Mesodermal cell (in vitro differentiated cells): ENCODE results near the gene C1orf21.

Source experiments
- H3K27ac ChIP-seq: 2 replicates; pipeline ENCODE4 v1.7.0; 2013; ENCODE audit warnings: mild to moderate bottlenecking, low read depth, low read length, moderate library complexity; ENCODE audit not compliant: severe bottlenecking
- H3K36me3 ChIP-seq: 2 replicates; pipeline ENCODE4 v1.7.1; 2013; ENCODE audit warnings: mild to moderate bottlenecking, low read length, moderate library complexity; ENCODE audit not compliant: control insufficient read depth, insufficient read depth
- H3K4me1 ChIP-seq: one replicate; pipeline ENCODE4 v1.7.1; 2013; ENCODE audit warnings: mild to moderate bottlenecking, low read length; ENCODE audit not compliant: insufficient read depth, control insufficient read depth, poor library complexity, severe bottlenecking
- H3K4me3 ChIP-seq: 2 replicates; pipeline ENCODE4 v1.7.0; 2013; ENCODE audit warnings: low read length, control low read depth, mild to moderate bottlenecking; ENCODE audit not compliant: insufficient read depth, poor library complexity, severe bottlenecking; ENCODE audit errors: extremely low read depth
- H3K9me3 ChIP-seq: 2 replicates; pipeline ENCODE4 v1.7.1; 2013; ENCODE audit warnings: mild to moderate bottlenecking, low read length, moderate library complexity; ENCODE audit not compliant: control insufficient read depth
- WGBS, 2 experiments: methylation state at CpG; one replicate each; pipeline ENCODE4 v1.1.5; 2013; ENCODE audit warnings: missing lambda C conversion rate in 2 of 2; ENCODE audit not compliant: insufficient coverage in 2 of 2; 5-methylcytosine and 5-hydroxymethylcytosine counted together

The C1orf21 gene

DNA sequence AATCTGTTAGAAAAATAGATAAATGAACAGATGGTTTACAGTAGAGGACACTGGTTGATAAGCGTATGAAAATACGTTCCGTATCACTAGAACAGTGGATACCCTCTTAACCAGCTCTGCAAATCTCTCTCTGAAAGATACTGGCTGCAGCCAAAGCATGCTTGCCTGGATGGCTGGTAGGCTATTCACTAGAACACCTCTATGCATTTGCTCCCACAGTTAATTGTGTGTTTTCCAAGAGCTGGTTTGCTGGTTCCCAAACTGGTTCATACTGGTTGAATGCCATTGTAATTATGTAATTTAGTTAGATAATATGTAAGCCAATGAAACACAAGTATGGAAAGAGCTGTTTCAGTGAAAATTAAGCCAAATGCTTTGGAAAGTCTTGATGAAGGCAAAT, 126.6 kb downstream of the C1orf21 start:
- H3K27ac ChIP-seq: peak overlapping the region; percentile 36
- H3K4me3 ChIP-seq: no peak overlapping the region
- H3K36me3 ChIP-seq: no peaks in the 10 kb centered on the region
- H3K4me1 ChIP-seq: no peaks in the 10 kb centered on the region
- 94% methylated on average over 3 of the region's 3 CpGs; no CpG with 5 or more reads in 1 of the 2 experiments for WGBS, 2 experiments
- H3K9me3 ChIP-seq: no peaks in the 10 kb centered on the region

- peak overlapping the region; percentile 36 for H3K27ac ChIP-seq
- H3K4me1 ChIP-seq: no peaks in the 10 kb centered on the region
- WGBS, 2 experiments: 65 to 68% methylated on average over 3 of the region's 4 CpGs
- H3K4me3 ChIP-seq: no peak overlapping the region
- no peaks in the 10 kb centered on the region for H3K9me3 ChIP-seq
- H3K36me3 ChIP-seq: no peaks in the 10 kb centered on the region
Measured at GRCh38 chr1:184513966-184514365, 127.1 kb downstream of the C1orf21 start.

- Histone ChIP-seq H3K4me1 (no peaks in the 10 kb centered on the region), H3K27ac (no peak overlapping the region), H3K4me3 (no peak overlapping the region), H3K9me3 (no peaks in the 10 kb centered on the region), H3K36me3 (no peaks in the 10 kb centered on the region)
- no CpG with 5 or more reads among the region's 2 CpGs for WGBS, 2 experiments
Measured at GRCh38 chr1:184514447-184514846, 127.6 kb downstream of the C1orf21 start.

- Histone ChIP-seq H3K4me1 (no peaks in the 10 kb centered on the region), H3K4me3 (no peak overlapping the region), H3K27ac (no peak overlapping the region), H3K36me3 (no peaks in the 10 kb centered on the region), H3K9me3 (no peaks in the 10 kb centered on the region)
Measured at GRCh38 chr1:184517130-184517529, 130.3 kb downstream of the C1orf21 start.

DNA sequence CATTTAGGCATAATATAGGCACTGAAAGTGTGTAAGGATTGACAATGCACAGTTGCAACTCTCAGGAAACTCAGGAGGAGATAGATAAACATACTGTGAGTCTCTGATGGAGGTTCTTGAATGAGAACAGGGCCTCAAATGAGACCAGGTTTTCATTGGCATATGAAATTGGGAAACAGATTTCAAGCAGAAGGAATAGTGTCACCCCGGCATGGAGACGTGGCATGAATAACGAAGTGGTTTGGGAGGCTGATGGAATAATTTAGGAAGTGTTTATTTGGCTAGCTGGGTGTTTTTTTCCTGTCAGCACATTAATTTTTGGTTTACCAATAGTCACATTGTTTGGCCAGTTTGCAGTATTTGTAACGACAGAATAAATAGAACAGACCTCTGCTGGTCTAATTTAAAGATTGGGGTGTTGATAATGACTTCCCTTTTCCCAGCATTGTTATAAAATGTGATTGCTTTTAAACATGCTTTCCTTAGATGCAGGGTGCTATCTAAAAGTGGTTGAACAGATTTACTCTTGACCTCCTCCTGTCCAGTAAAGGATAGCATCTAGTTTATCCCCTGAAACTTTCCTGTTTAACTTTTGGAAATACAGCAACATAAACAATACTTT, 132.0 kb downstream of the C1orf21 start:
- 90% methylated on average over 2 of the region's 4 CpGs; no CpG with 5 or more reads in 1 of the 2 experiments for WGBS, 2 experiments
- Histone ChIP-seq H3K27ac (peak overlapping the region; percentile 11), H3K36me3 (no peaks in the 10 kb centered on the region), H3K4me1 (no peaks in the 10 kb centered on the region), H3K4me3 (no peak overlapping the region), H3K9me3 (no peaks in the 10 kb centered on the region)

DNA sequence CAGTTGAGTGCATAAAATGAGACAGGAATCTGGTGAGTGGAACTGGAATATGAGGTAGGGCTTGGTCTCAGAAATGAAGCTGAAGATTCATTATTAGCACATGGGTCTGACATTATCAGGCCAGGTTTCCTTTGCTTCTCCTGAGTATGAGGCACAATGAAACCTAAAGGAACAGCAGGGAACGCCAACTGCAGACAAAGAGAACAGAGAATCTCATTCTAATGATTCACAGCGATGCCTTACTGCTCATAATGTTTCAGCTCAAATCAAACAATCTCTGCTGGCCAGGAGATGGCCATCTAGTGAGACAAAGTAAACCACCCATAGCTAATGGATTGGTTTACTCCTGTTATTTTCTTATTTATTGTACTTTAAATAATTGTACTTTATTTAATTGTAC, 133.5 kb downstream of the C1orf21 start:
- no peak overlapping the region for H3K4me3 ChIP-seq
- H3K27ac ChIP-seq: no peak overlapping the region
- H3K9me3 ChIP-seq: no peaks in the 10 kb centered on the region
- 47 to 59% methylated on average over 2 of the region's 2 CpGs for WGBS, 2 experiments
- no peaks in the 10 kb centered on the region for H3K36me3 ChIP-seq
- H3K4me1 ChIP-seq: no peaks in the 10 kb centered on the region

GRCh38 chr1:184524248-184524647, 137.4 kb downstream of the C1orf21 start:
- Histone ChIP-seq H3K9me3 (no peaks in the 10 kb centered on the region), H3K4me1 (no peaks in the 10 kb centered on the region), H3K27ac (no peak overlapping the region), H3K4me3 (no peak overlapping the region), H3K36me3 (no peaks in the 10 kb centered on the region)
- WGBS, 2 experiments: no CpG with 5 or more reads among the region's 1 CpG

GRCh38 chr1:184527402-184527801, 140.6 kb downstream of the C1orf21 start:
- Histone ChIP-seq H3K4me1 (no peaks in the 10 kb centered on the region), H3K4me3 (no peak overlapping the region), H3K36me3 (no peaks in the 10 kb centered on the region), H3K9me3 (no peaks in the 10 kb centered on the region), H3K27ac (no peak overlapping the region)
- WGBS, 2 experiments: 83 to 93% methylated on average over 3 of the region's 4 CpGs

DNA sequence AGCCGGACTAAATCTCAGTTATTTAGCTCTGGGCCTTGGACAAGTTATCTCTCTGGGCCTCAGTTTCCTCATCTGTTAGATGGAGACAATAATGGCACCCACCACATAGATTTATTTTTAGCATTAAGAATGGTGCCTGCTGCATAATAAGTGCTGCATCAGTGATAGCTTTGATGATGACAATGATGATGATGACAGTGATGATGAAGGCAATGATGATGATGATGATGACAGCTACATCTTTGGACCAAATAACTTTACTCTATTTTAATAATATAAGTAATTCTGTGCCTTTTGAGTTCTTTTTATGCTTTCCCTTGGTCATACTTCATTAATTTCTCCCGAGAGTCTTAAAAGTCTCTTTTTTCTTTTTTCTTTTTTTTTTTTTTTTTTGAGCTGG, 143.4 kb downstream of the C1orf21 start:
- no peaks in the 10 kb centered on the region for H3K9me3 ChIP-seq
- no peak overlapping the region for H3K27ac ChIP-seq
- H3K4me3 ChIP-seq: no peak overlapping the region
- no peaks in the 10 kb centered on the region for H3K4me1 ChIP-seq
- no peaks in the 10 kb centered on the region for H3K36me3 ChIP-seq
- WGBS, 2 experiments: no CpG with 5 or more reads among the region's 2 CpGs

DNA sequence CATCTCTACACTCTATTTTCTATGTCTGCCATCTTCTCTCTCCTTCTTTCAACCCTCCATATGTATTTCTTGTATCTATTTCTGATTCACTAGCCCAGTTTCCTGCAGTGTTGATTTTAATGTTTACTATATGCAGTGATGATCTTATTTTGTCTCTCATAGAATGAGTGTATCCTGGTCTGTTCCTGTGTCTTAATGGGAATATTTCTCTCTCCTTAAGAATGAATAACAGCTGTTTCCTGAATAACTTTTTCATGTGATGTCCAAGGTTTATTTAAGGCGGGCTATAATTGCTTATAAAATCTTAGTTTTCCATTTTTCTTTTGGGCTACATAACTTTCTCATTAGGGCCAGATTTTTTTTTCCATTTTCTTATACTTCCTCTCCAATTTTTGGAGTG, 144.5 kb downstream of the C1orf21 start:
- no peak overlapping the region for H3K27ac ChIP-seq
- WGBS, 2 experiments: no CpG with 5 or more reads among the region's 1 CpG
- H3K4me1 ChIP-seq: no peaks in the 10 kb centered on the region
- no peaks in the 10 kb centered on the region for H3K36me3 ChIP-seq
- H3K9me3 ChIP-seq: no peaks in the 10 kb centered on the region
- H3K4me3 ChIP-seq: no peak overlapping the region

DNA sequence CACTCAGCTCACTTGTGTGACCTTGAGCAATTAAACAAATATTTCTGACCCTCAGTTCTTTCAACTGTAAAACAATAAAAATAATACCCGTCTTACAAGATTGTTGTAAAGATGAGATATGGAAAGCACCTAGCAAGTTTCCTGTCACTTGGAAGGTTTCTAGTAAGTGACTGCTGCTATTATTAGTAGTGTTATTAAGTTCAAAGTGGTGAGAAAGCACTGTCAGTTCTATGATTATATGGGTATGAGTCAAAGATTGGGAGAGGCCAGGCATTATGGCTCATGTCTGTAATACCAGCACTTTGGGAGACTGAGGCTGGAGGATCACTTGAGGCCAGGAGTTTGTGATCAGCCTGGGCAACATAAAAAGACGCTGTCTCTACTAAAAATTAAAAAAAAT, 145.4 kb downstream of the C1orf21 start:
- no peak overlapping the region for H3K4me3 ChIP-seq
- 78% methylated on average over 1 of the region's 2 CpGs; no CpG with 5 or more reads in 1 of the 2 experiments for WGBS, 2 experiments
- no peaks in the 10 kb centered on the region for H3K36me3 ChIP-seq
- no peaks in the 10 kb centered on the region for H3K4me1 ChIP-seq
- H3K9me3 ChIP-seq: no peaks in the 10 kb centered on the region
- no peak overlapping the region for H3K27ac ChIP-seq
